HepG2 (cell line): ENCODE results near the gene NSD1.

Experiments used
- CEBPB ChIP-seq: IDR thresholded peaks from 2 replicates; pipeline ENCODE4 v1.6.1; 2011; ENCODE audit warnings: low read depth, low read length, improper control_type of control experiment, borderline replicate concordance
- ESRRA ChIP-seq: sonication (generic); formaldehyde crosslinking; IDR thresholded peaks from 2 replicates; pipeline ENCODE4 v1.5.1; 2020; ENCODE audit warnings: mild to moderate bottlenecking, low read depth, missing genetic modification reagents
- TF ChIP-seq, protein P1 (sequence below): sonication (generic); formaldehyde crosslinking; IDR thresholded peaks from 2 replicates; pipeline ENCODE4 v1.5.0; 2020; ENCODE audit warnings: mild to moderate bottlenecking, missing genetic modification reagents, moderate library complexity

- TF ChIP-seq, protein P1, sequence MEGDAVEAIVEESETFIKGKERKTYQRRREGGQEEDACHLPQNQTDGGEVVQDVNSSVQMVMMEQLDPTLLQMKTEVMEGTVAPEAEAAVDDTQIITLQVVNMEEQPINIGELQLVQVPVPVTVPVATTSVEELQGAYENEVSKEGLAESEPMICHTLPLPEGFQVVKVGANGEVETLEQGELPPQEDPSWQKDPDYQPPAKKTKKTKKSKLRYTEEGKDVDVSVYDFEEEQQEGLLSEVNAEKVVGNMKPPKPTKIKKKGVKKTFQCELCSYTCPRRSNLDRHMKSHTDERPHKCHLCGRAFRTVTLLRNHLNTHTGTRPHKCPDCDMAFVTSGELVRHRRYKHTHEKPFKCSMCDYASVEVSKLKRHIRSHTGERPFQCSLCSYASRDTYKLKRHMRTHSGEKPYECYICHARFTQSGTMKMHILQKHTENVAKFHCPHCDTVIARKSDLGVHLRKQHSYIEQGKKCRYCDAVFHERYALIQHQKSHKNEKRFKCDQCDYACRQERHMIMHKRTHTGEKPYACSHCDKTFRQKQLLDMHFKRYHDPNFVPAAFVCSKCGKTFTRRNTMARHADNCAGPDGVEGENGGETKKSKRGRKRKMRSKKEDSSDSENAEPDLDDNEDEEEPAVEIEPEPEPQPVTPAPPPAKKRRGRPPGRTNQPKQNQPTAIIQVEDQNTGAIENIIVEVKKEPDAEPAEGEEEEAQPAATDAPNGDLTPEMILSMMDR (CRISPR knock-in tag) = no peak
- TF ChIP-seq ESRRA (CRISPR knock-in tag) (no peak), CEBPB (no peak)
Measured at GRCh38 chr5:177316005-177316404, 182.4 kb downstream of the NSD1 start.
